ENCODE measurements around the gene CASQ1.

DNA sequence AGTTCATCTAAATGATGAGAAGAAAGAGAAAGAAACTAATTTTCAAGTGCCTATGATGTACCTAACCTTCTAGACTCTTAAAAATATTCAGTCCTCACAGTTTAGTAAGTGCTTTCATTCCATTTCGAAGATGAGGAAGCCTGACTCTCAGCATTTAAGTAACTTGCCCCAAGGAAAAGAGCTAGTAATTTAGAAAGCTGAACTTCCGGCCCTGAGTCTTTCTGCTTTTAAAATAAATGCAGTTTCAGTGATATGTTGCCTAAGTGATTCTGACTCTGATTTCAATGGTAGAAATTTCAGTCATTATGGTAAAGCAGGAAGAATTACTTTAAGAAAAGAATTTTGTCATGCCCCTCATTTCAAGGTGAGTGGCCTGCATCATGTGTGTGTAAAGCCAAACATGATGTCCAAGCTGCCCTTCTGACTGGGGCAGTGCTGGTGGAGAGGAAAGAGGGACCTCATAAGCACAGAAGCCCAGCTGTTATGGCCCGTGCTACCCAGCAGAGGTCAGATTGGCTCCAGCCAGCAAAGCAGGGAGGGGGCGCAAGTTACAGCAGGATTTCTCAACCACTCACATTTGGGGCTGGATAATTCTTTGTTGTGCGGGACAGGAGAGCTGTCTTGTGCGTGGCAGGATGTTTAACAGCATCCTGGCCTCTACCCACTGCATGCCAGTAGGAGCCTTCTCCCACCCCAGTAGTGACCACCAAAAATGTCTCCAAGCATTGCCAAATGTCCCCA, 28.2 kb upstream of the CASQ1 start:
- TF ChIP-seq POLR2A (IDR thresholded peaks at IDR 0.05): no peak
- TF ChIP-seq, protein P1, sequence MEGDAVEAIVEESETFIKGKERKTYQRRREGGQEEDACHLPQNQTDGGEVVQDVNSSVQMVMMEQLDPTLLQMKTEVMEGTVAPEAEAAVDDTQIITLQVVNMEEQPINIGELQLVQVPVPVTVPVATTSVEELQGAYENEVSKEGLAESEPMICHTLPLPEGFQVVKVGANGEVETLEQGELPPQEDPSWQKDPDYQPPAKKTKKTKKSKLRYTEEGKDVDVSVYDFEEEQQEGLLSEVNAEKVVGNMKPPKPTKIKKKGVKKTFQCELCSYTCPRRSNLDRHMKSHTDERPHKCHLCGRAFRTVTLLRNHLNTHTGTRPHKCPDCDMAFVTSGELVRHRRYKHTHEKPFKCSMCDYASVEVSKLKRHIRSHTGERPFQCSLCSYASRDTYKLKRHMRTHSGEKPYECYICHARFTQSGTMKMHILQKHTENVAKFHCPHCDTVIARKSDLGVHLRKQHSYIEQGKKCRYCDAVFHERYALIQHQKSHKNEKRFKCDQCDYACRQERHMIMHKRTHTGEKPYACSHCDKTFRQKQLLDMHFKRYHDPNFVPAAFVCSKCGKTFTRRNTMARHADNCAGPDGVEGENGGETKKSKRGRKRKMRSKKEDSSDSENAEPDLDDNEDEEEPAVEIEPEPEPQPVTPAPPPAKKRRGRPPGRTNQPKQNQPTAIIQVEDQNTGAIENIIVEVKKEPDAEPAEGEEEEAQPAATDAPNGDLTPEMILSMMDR (IDR thresholded peaks at IDR 0.05): peak in 2 of 4 donors; percentile 14 to 18

Measured in right lobe of liver (tissue), 4 donors.